SH-SY5Y (cell line): Measurements from ENCODE around the gene DMBT1.

Source experiments
- GATA2 ChIP-seq: IDR thresholded peaks from 2 replicates; pipeline ENCODE4 v1.6.1; 2011; ENCODE audit warnings: mild to moderate bottlenecking, low read depth, low read length
- GATA3 ChIP-seq: IDR thresholded peaks from 2 replicates; pipeline ENCODE4 v1.6.1; 2011; ENCODE audit warnings: low read depth, mild to moderate bottlenecking, low read length, moderate library complexity

- TF ChIP-seq GATA3: no peak
- no peak for TF ChIP-seq GATA2
These were observed 44.8 kb upstream of the DMBT1 start for GRCh38 chr10:122515588-122516231.
